OCI-LY1 (cell line): ENCODE measurements around the gene TNFRSF12A.

Experiments
- CTCF ChIP-seq: fragments of 200-600 bp; sonication (generic), shearing (Covaris generic); IDR thresholded peaks from 2 replicates; pipeline ENCODE4 v1.5.1; 2017; ENCODE audit warnings: mild to moderate bottlenecking, antibody characterized with exemption, low read length, moderate library complexity, mixed read lengths
- EZH2 ChIP-seq: fragments of 200-600 bp; sonication (generic), shearing (Covaris generic); IDR thresholded peaks from 2 replicates; pipeline ENCODE4 v1.8.0; 2017; ENCODE audit warnings: borderline replicate concordance, mixed run types, mild to moderate bottlenecking, antibody characterized with exemption, low read length, moderate library complexity, mixed read lengths

DNA sequence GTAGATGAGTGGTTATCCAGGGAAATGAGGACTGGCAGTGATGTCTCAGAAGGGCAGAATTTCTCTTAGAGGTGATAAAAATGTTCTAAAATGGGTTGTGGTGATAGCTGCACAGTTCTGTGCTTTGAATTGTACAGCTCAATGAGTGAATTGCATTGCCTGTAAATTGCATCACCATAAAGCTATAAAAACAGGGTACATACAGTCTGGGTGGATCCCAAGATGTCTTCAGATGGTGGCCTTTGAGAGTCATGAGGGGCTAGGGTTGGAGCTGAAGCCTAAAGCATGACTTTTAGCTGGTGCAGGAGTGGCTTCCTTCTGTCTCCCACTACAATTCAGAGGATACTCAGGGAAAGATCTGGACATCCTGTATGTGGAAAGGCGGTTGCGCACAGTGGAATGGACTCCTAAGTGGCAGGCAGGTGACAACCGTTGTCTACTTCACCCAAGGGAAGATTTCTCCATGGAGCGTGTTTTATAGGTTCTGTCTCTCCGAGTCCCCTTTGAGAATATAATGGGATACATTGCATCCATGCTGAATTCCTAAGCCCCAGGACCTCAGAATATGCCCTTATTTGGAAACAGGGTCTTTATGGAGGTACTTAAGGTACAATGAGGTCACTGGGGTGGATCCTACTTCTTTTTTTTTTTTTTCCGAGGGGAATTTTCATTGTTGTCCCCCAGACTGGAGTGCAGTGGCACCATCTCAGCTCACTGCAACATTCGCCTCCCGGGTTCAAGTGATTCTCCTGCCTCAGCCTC lies 43.6 kb downstream of the TNFRSF12A start:
- TF ChIP-seq EZH2 (no peak), CTCF (no peak)
